Measurements from ENCODE around the gene SUGCT. TPM values are rescaled to one million over a fixed set of nuclear protein-coding genes. Genes with fewer than 3 reads are reported as not detected.

SUGCT gene
- total and polyA plus RNA-seq, 8 donors, result 0.73 to 1.9 (median 1.2) TPM

- Histone ChIP-seq H3K9me3 (no peaks in the 10 kb centered on the region), H3K4me1 (no peaks in the 10 kb centered on the region), H3K27me3 (no peaks in the 10 kb centered on the region), H3K27ac (no peak overlapping the region), H3K4me3 (no peak overlapping the region), H3K36me3 (no peaks in the 10 kb centered on the region)
- intact Hi-C loops (cut with DNase I), result no loop called here
- no peak for TF ChIP-seq CTCF (IDR thresholded peaks at IDR 0.05)
- no peak for ATAC-seq
- FAIRE-seq, result no peak
- 88 to 94% methylated on average over 5 of the region's 5 CpGs for WGBS, 2 donors
- no peak for DNase-seq
These were observed 495.1 kb downstream of the SUGCT start for GRCh38 chr7:40629891-40630290.

- no peak overlapping the region for H3K27ac ChIP-seq
- no peak for TF ChIP-seq CTCF (IDR thresholded peaks at IDR 0.05)
- no peak for DNase-seq
- no peak for ATAC-seq
- no peaks in the 10 kb centered on the region for H3K36me3 ChIP-seq
- H3K9me3 ChIP-seq, result no peaks in the 10 kb centered on the region
- no peak overlapping the region for H3K4me3 ChIP-seq
- 91 to 96% methylated on average over 8 of the region's 8 CpGs for WGBS, 2 donors
- H3K4me1 ChIP-seq, result no peaks in the 10 kb centered on the region
- no peaks in the 10 kb centered on the region for H3K27me3 ChIP-seq
- intact Hi-C loops (cut with DNase I), result no loop called here
- FAIRE-seq, result no peak
These were observed 499.3 kb downstream of the SUGCT start for GRCh38 chr7:40634118-40634517.

- H3K9me3 ChIP-seq, result no peaks in the 10 kb centered on the region
These were observed 503.9 kb downstream of the SUGCT start for GRCh38 chr7:40638545-40639320.

GRCh38 chr7:40640566-40640965 lies 505.8 kb downstream of the SUGCT start:
- intact Hi-C loops (cut with DNase I), result no loop called here
- no peak for ATAC-seq
- DNase-seq, result no peak
- Histone ChIP-seq H3K9me3 (no peaks in the 10 kb centered on the region), H3K4me3 (no peak overlapping the region), H3K27ac (no peak overlapping the region), H3K4me1 (no peaks in the 10 kb centered on the region), H3K27me3 (no peaks in the 10 kb centered on the region), H3K36me3 (no peaks in the 10 kb centered on the region)
- no peak for FAIRE-seq
- 61 to 67% methylated on average over 3 of the region's 3 CpGs for WGBS, 2 donors
- no peak for TF ChIP-seq CTCF (IDR thresholded peaks at IDR 0.05)

More at GRCh38 chr7:40638545-40639320, 503.9 kb downstream of the SUGCT start:
- no peak for ATAC-seq
- Histone ChIP-seq H3K4me1 (no peaks in the 10 kb centered on the region), H3K27ac (no peak overlapping the region), H3K36me3 (no peaks in the 10 kb centered on the region), H3K27me3 (no peaks in the 10 kb centered on the region), H3K4me3 (no peak overlapping the region)
- no peak for TF ChIP-seq CTCF (IDR thresholded peaks at IDR 0.05)
- 88 to 93% methylated on average over 7 of the region's 7 CpGs for WGBS, 2 donors
- no peak for FAIRE-seq
- intact Hi-C loops (cut with DNase I), result no loop called here
- no peak for DNase-seq

GRCh38 chr7:40641701-40642100 lies 506.9 kb downstream of the SUGCT start:
- Histone ChIP-seq H3K36me3 (no peaks in the 10 kb centered on the region), H3K27me3 (no peaks in the 10 kb centered on the region), H3K9me3 (no peaks in the 10 kb centered on the region), H3K4me3 (no peak overlapping the region), H3K4me1 (no peaks in the 10 kb centered on the region), H3K27ac (no peak overlapping the region)
- TF ChIP-seq CTCF (IDR thresholded peaks at IDR 0.05), result no peak
- ATAC-seq, result no peak
- intact Hi-C loops (cut with DNase I), result no loop called here
- no peak for FAIRE-seq
- DNase-seq, result no peak
- 53 to 54% methylated on average over 7 of the region's 7 CpGs for WGBS, 2 donors
